NCI-H1694 (cell line): ENCODE data around the gene AASDHPPT.
A peak's percentile ranks its signal among the peaks of the same experiment; 100 is the strongest.
"Not testable (repeated sequence)": the region's sequence is repeated elsewhere in the genome, so short reads cannot be mapped to it uniquely, and the experiment has no call there.

Experiments used
- DNase-seq: peaks from one replicate; lab custom pipeline; 2025; lab: John Stamatoyannopoulos, UW

AASDHPPT gene, protein sequence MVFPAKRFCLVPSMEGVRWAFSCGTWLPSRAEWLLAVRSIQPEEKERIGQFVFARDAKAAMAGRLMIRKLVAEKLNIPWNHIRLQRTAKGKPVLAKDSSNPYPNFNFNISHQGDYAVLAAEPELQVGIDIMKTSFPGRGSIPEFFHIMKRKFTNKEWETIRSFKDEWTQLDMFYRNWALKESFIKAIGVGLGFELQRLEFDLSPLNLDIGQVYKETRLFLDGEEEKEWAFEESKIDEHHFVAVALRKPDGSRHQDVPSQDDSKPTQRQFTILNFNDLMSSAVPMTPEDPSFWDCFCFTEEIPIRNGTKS

GRCh38 chr11:106077609-106078455 lies at the start of gene AASDHPPT:
AASDHPPT (plus strand) TSS chr11:106077662; CDS start chr11:106077711, 49 bp downstream.
- DNase-seq = no peak

- DNase-seq = no peak
Observed at GRCh38 chr11:106030609-106031008, 46.9 kb upstream of the AASDHPPT start.

- no peak for DNase-seq
Observed at GRCh38 chr11:106031202-106031810, 46.2 kb upstream of the AASDHPPT start.

DNA sequence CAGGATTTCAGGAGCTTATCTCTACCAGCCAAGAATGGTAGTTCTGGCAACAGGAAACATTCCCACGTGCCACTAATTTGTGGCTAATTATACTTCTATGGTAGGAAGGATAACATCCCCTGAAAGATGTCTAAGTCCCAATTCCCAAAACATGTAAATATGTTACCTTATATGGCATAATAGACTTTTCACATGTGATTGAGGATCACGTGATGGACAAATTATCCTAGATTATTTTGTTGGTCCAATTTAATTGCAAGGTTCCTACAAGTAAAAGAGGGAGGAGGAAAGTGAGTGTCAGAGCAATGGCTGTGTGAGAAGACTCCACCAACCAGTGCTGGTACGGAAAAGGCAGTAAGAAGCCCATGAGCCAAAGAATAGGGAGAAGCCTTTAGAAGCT lies 45.5 kb upstream of the AASDHPPT start:
- DNase-seq = no peak

- no peak for DNase-seq
Observed at GRCh38 chr11:106032861-106033260, 44.6 kb upstream of the AASDHPPT start.

DNA sequence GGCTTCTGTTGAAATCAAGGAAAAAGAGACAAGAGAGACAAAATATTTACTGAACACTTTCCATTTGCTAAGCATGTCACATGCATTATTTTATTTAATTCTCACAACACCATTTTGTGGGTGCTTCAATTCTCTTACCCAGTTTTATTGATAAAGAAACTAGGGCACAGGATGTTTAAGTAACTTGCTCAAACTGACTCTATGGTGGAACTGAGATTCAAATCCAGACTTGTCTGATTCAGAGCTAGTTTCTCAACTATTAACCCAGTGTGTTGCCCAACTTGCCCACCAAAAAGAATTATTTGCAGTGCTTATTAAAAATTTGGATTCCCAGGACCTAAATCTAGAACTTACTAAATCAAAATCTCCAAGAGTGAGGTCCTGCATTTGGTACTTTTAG lies 33.9 kb upstream of the AASDHPPT start:
- no peak for DNase-seq

DNA sequence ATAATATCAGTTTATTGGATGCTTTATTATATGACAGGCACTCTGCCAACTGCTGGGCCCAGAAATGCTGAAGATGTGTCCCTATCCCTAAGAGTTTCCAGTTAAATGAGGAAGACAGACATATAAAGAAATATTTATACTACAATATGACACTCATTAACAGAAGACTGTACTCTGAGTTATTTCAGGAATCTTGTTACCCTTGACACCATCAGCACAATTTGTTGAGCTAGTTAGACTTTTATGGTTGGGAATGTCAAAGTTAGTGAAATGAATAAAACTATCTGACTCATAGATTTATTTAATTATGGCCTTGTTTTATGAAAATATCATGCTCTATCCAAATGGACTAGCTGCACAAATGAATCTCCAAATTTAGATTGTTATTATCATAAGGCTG lies 29.8 kb upstream of the AASDHPPT start:
- no peak for DNase-seq

DNA sequence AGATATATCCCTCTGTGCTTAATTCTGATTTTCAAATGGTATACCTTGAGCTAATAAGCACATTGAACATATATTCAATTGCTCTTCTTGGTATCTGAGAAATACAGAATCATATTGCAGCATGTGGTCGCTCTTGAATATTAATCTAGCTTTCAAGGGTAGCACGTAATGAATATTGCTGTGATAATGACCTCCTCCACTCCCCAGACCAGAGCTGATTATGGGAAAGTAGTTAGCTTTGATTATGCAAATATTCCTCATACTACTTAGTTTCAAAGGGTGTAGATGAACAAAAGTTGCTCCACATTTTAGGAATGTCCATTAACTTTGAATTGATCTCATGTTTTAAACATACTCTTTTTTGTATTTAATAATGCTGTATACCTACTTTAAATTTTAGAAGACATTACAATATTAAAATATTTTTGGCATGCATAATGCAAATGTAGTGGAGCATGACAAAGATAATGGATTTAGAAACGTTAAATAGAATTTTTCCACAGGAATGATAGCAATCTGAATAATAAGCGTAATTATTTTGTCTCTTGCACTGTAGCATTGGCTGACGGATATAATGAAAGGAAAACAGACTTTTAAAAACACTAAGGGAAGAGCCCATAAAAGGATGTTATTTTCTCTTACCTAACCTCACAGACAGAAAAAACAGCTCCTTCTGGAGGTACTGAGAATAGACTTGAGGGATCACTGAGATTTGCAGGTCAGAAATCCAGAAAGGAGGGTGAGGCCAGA lies 27.6 kb upstream of the AASDHPPT start:
- no peak for DNase-seq

- no peak for DNase-seq
Observed at GRCh38 chr11:106051103-106051502, 26.4 kb upstream of the AASDHPPT start.

DNA sequence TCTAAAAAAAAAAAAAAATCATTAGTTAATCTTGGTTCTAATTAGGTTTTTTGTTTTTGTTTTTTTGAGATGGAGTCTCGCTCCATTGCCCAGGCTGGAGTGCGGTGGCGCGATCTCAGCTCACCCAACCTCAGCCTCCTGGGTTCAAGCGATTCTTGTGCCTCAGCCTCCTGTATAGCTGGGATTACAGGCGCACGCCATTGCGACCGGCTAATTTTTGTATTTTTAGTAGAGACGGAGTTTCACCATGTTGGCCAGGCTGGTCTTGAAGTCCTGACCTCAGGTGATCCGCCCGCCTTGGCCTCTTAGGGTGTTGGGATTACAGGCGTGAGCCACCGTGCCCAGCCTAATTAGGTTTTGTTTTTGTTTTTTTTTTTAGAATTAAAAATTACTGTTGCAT lies 19.1 kb upstream of the AASDHPPT start:
- DNase-seq = not testable (repeated sequence)

- no peak for DNase-seq
Observed at GRCh38 chr11:106059617-106060016, 17.8 kb upstream of the AASDHPPT start.

- no peak for DNase-seq
Observed at GRCh38 chr11:106061249-106061784, 16.1 kb upstream of the AASDHPPT start.

DNA sequence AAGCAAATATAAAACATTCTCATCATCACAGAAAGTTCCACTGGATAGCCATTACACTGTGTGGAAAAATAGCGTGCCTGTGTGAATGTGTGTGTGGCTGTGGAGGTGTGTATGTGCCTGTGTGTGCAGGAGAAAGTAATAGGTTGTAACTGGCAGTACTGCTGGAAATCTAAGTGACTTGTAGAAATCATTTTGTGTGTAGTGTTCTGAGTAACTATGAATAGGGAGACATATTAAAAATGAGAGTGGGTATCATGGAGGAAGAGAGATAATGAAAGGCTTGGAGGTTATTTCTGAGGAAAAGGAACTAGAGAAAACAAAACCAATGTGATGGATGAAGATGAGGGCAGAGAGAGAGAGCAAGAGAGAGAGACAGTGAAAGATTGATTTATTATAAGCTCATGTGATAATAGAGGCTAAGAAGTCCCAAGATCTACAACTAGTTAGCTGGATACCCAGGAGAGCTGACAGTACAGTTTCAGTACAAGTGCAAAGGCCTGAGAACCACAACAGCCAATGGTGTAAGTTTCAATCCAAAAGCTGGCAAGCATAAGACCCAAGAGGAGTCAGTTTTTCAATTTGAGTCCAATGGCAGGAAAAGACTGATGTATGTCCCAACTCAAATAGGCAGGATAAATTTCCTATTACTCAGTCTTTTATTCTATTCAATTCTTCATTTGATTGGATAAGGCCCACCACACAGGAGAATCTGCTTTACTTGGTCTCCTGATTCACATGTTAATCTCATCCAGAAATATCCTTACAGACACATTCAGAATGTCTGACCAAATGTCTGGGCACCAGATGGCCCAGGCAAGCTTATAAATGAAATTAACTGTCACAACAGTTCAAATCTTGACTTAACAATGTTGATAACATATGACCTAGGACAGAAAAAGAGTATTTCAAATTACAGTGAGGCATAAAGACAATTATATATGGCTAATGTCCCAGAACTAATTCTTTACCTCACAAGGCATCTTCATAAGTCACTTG lies 15.2 kb upstream of the AASDHPPT start:
- DNase-seq = no peak

DNA sequence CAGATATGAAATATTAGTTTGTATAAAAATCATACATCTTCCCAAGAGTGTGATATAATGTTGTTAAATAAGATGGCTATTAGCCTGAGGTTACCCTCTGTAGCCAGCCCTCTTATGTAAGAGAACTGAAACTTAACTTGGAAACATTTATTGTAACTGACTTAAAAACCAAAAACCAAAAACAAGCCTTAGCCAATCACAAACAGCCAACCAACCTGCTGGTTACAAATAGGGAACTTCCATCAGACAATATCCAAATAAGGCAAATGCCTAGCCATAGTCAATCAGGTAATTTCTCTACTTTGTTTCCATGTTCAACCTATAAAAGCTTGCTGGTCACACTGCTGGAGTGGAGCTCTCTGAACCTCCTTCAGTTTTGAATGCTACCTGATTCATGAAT lies 14.5 kb upstream of the AASDHPPT start:
- no peak for DNase-seq

GRCh38 chr11:106070606-106071005 lies 6.9 kb upstream of the AASDHPPT start:
- no peak for DNase-seq

DNA sequence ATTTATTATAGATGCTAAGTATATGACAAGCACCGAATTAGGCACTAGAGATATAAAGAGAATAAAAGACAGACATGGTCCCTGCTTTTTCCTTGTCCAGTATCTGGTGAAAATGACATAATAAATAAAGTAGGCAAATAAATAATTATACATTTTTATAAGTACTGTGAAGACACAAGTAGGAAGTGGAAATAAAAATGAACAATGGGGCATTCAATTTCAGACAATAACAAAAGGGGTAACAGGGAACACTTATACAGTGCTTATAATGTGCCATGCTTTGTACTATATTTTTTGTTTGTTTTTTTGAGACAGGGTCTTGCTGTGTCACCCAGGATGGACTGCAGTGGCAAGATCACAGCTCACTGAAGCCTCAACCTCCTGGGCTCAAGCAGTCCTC lies 4.7 kb upstream of the AASDHPPT start:
- no peak for DNase-seq

- no peak for DNase-seq
Observed at GRCh38 chr11:106076171-106076918, 1.1 kb upstream of the AASDHPPT start.

- DNase-seq = peak; percentile 81
Observed at GRCh38 chr11:106076919-106077608, 398 bp upstream of the AASDHPPT start, which contains the start of gene KBTBD3. KBTBD3 (minus strand) TSS chr11:106077347; CDS start chr11:106059097, 18,250 bp downstream.

DNA sequence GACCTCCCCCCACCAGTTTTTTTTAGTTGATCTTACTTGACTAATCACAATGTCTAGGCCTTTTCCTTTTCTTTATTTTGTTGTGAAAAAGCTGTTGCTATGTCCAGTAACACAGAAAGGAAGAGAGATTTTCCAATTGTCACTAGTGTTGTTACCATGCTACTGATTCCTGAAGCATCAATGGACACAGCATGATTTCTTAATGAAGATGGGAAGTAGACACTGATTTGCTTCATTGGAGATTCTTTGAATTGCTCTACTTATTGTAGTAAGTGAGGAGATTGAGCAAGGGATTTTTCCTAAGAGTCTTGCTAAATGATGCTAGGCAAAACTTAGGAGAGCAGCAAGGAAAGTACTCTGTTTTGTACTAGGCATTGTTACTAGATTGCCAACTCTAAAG lies 4.6 kb downstream of the AASDHPPT start:
- no peak for DNase-seq
